Measurements from ENCODE around the gene ZNF664. TPM values are rescaled to one million over a fixed set of nuclear protein-coding genes. Genes with fewer than 3 reads are reported as not detected.

Gene ZNF664
- total and polyA plus RNA-seq, 2 of the 4 experiments (the other 2 are of a cell fraction), result 29.9 to 32.6 TPM

DNA sequence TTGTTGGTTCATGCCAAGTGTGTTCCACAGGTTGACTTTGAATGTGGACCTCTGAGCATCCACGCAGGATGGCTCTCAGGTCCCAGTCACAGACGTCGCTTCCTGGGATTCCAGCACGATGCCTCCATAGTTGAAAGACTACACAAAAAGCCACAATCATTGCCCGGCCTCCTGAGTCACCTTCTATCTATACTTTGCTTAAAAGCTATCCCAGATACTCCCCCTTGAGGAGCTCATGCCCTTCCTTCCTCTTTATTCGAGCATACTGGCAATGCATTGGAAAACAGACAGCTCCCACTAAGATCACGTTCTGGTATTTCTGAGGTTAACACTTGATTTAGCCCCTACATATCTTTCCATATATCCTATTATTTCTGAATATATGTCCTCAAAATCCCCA lies 40.1 kb downstream of the ZNF664 start:
- TF ChIP-seq RAD21 (IDR thresholded peaks at IDR 0.05; ENCODE audit: low read length), result no peak
- TF ChIP-seq RFX5 (IDR thresholded peaks at IDR 0.05; ENCODE audit: low read depth, low read length), result no peak
- no peak for TF ChIP-seq NFE2L2 (IDR thresholded peaks at IDR 0.05; ENCODE audit: low read depth, low read length)
- TF ChIP-seq, protein P1, sequence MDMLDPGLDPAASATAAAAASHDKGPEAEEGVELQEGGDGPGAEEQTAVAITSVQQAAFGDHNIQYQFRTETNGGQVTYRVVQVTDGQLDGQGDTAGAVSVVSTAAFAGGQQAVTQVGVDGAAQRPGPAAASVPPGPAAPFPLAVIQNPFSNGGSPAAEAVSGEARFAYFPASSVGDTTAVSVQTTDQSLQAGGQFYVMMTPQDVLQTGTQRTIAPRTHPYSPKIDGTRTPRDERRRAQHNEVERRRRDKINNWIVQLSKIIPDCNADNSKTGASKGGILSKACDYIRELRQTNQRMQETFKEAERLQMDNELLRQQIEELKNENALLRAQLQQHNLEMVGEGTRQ (IDR thresholded peaks at IDR 0.05; ENCODE audit: low read depth, low read length), result no peak
- no peak for TF ChIP-seq MXI1 (IDR thresholded peaks at IDR 0.05; ENCODE audit: borderline replicate concordance, low read depth, low read length)
- TF ChIP-seq BHLHE40 (IDR thresholded peaks at IDR 0.05; ENCODE audit: low read depth, low read length), result no peak
- ChIA-PET CTCF (interaction anchor here (0.6 kb wide), 1 partner anchor 286 kb away, joined by 7 read pairs; no protein-coding TSS in a partner anchor), POLR2A (ENCODE audit: unreplicated experiment) (no interaction called here)
- Histone ChIP-seq H2BK5ac (ENCODE audit: low read depth, low read length, poor library complexity, severe bottlenecking) (no peak overlapping the region), H3K27ac (ENCODE audit: insufficient read depth, low read length) (no peak overlapping the region), H2BK20ac (ENCODE audit: low read depth, low read length) (no peak overlapping the region), H3K4me3 (ENCODE audit: insufficient read depth, low read depth, low read length) (no peak overlapping the region), H3K23ac (ENCODE audit: low read depth, low read length) (no peak overlapping the region), H3K4me2 (ENCODE audit: low read depth, low read length) (no peak overlapping the region), H2BK15ac (ENCODE audit: low read depth, low read length) (no peak overlapping the region), H3K56ac (ENCODE audit: extremely low read depth, insufficient read depth, low read length) (no peak overlapping the region), H4K20me1 (ENCODE audit: insufficient read depth, low read length) (0 out of 2 replicates have a peak, but pooled peaks cover 2% of the 10 kb centered on the region), H3K9ac (ENCODE audit: low read depth, low read length) (no peak overlapping the region), H2AK5ac (ENCODE audit: low read depth, low read length) (no peak overlapping the region), H2BK120ac (ENCODE audit: low read depth, low read length) (no peak overlapping the region), H3K4me1 (ENCODE audit: control insufficient read depth, insufficient read depth, low read length) (peaks cover 2% of the 10 kb centered on the region; the same call in 1 of the 2 replicates), H3K18ac (ENCODE audit: low read depth, low read length) (no peak overlapping the region), H3K27me3 (ENCODE audit: control insufficient read depth, insufficient read depth, low read length) (no peaks in the 10 kb centered on the region), H3K4ac (ENCODE audit: low read depth, low read length) (no peak overlapping the region), H4K5ac (ENCODE audit: low read depth, low read length) (no peak overlapping the region), H3K79me1 (ENCODE audit: low read depth in 1 of 2, low read length in 2 of 2) (peaks cover 0 to 8% of the 10 kb centered on the region in 2 experiments; a peak in 3 of 4 replicates), H2AK9ac (replicated peaks; ENCODE audit: low read depth, low read length, poor library complexity) (no peak overlapping the region), H3K14ac (replicated peaks; ENCODE audit: low read depth, low read length) (no peak overlapping the region), H3K9me3 (ENCODE audit: control insufficient read depth, insufficient read depth, low read length) (no peaks in the 10 kb centered on the region), H2AFZ (replicated peaks; ENCODE audit: low read length, poor library complexity) (no peak overlapping the region), H4K91ac (ENCODE audit: insufficient read depth, low read depth, low read length) (no peak overlapping the region), H3K36me3 (ENCODE audit: control insufficient read depth, insufficient read depth, low read length) (peaks cover 13% of the 10 kb centered on the region), H3K9me1 (ENCODE audit: insufficient read depth, low read length) (0 out of 2 replicates have a peak, but pooled peaks cover 3% of the 10 kb centered on the region), H4K8ac (ENCODE audit: low read depth in 2 of 2, low read length in 2 of 2) (no peak overlapping the region)
- no peak for DNase-seq
- ATAC-seq (ENCODE audit: low read depth), result no peak
- no TSS peak for BruUV-seq (replicated peaks)
- 91% methylated on average over 4 of the region's 7 CpGs; no CpG with 5 or more reads in 1 of the 2 experiments for WGBS, 2 experiments (ENCODE audit: extremely low coverage in 2 of 2, insufficient read length in 1 of 2)
- in situ Hi-C loops (cut with MboI; ENCODE audit: low sequenced_read_pairs) (no loop called here), intact Hi-C loops (cut with micrococcal nuclease) (no loop called here), dilution Hi-C loops (cut with HindIII; ENCODE audit: low sequenced_read_pairs, unreplicated experiment) (no loop called here)

Measured in IMR-90 (cell line).